Eye (tissue), 1 donor: ENCODE results near the gene LENG8.

ENCODE experiments used
- DNase-seq: peaks from one replicate; pipeline ENCODE4 v3.0.0-alpha.2; 2015

LENG8 gene

GRCh38 chr19:54448774-54449700 lies at the start of gene LENG8:
TSS of gene LENG8 (plus strand) at chr19:54449199. CDS start at chr19:54451345, 2,146 bp downstream.
- DNase-seq = peak; percentile 99

- DNase-seq = no peak
Observed at GRCh38 chr19:54400913-54401312, 48.1 kb upstream of the LENG8 start.

DNA sequence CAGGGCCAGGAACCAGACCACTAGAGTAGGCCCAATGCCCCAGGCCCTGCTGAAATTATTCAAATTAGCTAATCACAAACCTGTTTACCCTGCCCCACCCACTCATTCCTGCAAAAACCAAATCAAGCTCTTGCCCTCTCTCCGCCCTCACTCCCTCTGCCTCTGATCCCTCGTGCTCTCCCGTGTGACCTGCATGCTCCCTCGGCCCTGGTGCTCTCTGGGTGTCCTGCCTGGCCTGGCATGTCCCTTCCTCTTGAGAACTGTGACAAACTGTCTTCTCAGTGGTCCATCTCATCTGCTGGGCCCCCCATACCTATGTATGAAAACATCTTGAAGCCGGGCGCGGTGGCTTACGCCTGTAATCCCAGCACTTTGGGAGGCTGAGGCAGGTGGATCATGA lies 45.9 kb upstream of the LENG8 start:
- DNase-seq = no peak

- no peak for DNase-seq
Observed at GRCh38 chr19:54405628-54406027, 43.4 kb upstream of the LENG8 start.

DNA sequence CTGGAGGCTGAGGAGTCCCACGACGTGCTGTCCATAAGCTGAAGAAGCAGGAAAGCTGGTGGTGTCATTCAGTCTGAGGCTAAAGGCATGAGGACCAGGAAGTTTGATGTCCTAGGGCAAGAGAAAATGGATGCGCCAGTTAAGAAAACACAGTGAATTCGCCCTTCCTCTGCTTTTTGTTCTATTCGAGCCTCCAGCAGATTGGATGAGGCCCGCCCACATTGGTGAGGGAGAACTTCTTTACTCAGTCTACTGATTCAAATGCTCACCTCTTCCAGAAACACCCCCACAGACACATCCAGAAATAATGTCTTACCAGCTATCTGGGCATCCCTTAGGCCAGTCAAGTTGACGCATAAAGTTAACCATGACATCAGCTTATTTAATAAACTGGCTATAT lies 41.2 kb upstream of the LENG8 start:
- no peak for DNase-seq

DNA sequence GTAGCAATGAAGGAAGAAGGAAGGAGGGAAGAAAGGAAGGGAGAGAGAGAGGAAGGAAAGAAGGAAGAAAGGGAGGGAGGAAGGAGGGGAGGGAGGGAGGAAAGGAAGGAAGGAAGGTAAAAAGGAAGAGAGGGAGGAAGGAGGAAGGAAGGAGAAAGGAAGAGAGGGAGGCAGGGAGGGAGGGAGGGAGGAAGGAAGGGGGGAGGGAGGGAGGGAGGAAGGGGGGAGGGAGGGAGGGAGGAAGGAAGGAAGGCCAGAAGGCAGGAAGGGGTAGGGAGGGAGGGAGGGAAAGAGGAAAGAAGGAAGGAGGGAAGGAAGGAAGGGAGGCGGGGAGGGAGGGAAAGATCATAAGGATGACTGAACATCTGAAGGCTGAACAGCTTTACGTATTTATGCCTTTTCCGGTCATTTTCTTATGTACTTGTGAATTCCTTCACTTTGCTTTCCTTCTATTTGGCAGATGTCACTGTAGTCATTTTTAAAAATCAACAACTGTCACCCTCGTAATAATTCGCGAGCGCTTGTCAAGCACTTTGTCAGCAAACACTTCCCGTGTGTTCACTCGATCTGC lies 40.5 kb upstream of the LENG8 start:
- DNase-seq = no peak

- DNase-seq = no peak
Observed at GRCh38 chr19:54411033-54411432, 38.0 kb upstream of the LENG8 start.

DNA sequence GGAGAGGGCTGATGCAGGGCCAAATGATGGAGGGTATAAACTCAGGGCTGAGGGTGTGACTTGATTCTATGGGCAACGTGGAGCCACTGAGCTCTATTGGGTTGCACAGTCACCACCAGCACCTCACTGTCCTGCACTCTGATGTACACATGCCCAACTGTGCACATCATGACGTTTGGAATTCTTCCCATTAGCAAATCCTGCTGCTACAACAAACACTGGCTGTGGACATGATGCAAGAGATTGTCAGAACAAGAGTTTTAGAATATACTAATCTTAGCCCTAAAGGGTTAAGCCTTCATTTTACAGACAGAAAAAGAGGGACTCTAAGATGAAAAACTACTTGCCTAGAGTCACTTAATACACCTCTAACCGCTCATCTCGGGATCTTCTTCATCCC lies 36.1 kb upstream of the LENG8 start:
- DNase-seq = no peak

DNA sequence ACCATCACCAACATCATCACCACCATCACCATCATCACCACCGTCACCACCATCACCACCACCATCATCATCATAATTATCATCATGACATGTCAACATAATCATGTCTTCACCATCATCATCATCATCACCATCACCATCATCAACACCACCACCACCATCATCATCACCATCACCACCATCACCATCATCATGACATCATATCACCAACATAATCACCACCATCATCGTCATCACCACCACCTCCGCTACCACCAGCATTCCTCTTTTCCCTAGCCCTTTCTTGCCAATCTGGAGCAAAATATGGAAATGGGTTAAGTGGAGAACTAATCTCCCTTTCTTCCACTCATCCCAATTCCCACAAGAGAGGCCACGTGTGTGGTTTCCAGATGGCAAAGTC lies 34.8 kb upstream of the LENG8 start:
- no peak for DNase-seq

GRCh38 chr19:54415208-54415900 lies 33.6 kb upstream of the LENG8 start, which contains the start of gene TTYH1:
TSS of gene TTYH1 (plus strand) at chr19:54415464. CDS start at chr19:54415553, 89 bp downstream.
- DNase-seq = peak; percentile 58

DNA sequence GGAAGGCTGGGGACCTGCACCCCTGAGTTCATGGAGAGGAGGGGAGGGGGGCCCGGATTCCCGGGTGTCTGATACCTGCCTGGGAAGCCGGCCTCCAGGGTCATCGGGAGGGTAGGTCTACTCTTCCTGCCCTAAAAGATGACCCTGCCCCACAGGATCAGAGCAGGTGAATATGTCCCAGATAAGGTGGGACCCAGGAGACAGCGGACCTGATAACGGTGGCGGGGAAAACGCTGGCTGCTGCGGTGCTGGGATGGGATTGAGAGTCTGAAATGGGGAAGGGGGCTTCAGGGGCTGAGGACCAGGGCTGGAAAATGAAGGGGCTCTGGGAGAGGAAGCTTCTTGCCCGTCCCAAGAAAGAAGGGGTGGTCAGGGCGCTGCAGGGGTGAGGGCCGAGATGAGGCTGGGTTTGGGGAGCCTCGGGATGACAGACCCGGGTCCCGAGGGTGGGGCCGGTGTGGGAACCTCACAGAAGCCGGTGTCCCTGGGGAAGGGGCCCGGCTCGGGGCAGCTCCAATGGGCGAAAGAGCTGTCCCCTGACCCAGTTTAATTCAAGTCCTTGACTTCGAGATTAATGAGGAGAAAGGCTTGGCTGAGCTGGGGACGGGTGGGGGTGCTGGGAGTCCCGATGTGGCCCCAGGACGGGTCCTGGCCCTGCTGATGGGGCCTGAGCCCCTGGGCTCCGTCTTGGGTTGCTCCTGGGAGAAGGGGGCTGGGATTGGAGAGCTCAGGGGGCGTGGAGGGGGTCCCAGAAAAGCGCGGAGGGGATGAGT lies 32.9 kb upstream of the LENG8 start:
- peak; percentile 62 for DNase-seq

- peak; percentile 18 for DNase-seq
Observed at GRCh38 chr19:54416695-54417491, 32.1 kb upstream of the LENG8 start.

DNA sequence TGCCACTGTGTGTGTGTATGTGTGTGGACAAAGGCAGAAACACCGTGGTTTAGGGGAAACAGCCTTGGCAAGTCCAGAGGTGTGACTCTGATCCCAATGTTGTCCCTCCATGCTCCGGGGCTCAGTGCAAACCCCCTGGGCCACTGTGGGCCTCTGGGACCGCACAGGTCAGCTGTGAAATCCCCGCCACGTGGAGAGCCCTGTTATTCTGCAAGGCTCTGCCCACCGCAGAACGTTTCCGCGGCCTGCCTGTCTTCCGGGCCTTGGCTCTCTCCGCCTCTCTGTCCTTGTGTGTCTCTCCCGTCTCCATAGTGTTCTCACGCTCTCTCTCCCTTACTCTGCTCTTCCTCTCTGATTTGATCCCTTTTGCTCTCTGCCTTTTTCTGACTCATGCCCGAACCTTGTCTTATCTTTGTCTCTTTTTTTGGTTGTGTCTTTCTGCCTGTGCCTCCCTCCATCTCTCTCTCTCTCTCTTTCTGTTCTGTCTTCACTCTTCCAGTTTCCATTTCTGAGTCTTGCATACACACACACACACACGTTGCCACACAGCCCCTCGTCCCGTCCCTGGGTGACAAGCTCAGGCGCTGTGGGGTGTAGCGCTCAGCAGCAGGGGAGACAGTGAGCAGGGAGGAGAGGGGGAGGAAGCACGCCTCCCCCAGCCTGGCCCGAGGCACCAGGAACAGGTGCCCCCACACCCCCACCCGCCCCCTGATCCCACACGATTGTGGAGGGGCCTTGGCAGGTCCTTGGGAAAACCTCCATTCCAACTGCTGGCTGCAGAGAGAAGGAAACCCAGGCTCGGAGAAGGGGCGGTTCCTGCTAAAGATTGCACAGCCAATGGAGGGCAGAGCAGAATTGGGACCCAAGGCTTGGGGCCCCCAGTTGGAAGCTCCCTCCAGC lies 30.7 kb upstream of the LENG8 start:
- DNase-seq = peak; percentile 60

GRCh38 chr19:54418930-54419800 lies 29.8 kb upstream of the LENG8 start:
- no peak for DNase-seq

GRCh38 chr19:54420068-54420382 lies 29.0 kb upstream of the LENG8 start:
- DNase-seq = no peak

DNA sequence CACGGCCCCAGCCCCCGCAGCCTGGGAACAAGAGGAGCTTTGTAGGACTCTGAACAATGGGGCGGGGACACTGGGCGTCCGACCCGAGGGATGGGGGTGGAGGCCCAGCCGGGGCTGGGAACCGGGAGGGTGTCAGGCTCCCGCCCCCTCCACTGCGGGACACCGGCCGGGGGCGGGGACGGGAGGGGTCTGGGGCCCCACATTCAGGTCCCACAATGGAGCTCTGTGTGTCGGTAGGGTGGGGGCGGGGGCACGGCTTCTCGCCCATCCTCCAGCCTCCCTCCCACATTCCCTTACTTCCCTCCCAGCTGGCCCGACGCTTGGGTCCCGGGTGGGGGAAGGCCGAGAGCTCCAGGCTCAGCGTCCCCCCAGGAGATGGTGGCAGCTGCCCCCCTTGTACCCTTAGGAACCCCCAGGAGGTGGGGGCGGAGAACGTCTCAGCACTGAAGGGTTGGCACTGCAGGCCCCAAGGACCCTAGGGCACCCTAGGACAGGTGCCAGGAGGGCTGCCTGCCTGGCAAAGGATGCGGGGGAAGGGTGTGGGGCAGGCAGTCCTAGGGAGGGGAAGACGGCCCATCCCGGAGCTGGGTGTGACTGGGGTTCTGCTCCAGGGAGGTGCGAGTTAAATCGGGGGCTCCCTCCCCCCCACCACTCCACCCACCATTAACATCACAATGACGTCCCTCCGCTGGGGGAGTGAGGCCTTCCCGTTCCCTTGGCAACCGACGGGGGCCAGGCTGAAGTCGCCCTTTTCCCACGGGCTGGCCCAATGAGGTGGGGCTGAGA lies 28.4 kb upstream of the LENG8 start:
- peak; percentile 93 for DNase-seq

DNA sequence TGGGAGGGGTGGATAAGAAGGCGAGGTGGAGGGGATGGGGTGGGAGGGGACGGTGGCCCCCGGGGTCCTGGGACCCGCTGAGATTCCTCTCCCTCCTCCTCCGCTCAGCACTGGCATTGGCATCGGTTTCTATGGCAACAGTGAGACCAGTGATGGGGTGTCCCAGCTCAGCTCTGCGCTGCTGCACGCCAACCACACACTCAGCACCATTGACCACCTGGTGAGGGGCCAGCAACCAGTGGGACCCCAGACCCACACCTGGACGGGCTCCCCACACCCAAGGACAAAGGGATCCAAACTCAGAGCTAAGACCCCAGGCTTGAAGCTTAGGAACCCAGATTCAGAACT lies 27.9 kb upstream of the LENG8 start:
- DNase-seq = no peak

DNA sequence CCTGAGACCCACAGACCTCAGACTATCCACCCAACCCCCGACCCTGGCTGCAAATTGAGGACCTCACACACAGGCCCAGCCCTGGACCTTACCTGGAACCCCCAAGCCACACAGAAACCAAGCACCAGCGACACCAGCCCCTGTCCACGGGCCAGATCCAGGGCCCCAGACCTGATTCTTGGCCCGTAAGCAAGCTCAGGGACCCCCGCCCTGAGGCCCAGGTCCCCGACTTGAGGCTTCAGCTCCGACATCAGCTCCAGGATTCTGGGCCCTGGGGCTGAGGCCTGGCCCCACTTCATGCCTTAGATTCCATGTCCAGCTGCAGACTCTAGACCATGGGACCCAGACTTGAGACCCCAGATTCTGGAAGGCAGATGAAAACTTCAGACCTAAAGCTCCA lies 27.5 kb upstream of the LENG8 start:
- DNase-seq = peak; percentile 21

GRCh38 chr19:54422136-54422535 lies 26.9 kb upstream of the LENG8 start:
- DNase-seq = no peak
